GM10248 (cell line): ENCODE measurements around the gene NANOG.
"Not testable (repeated sequence)": the region's sequence is repeated elsewhere in the genome, so short reads cannot be mapped to it uniquely, and the experiment has no call there.

Experiments
- CTCF ChIA-PET: fragments of 300-600 bp; sonication (Branson Sonifier 250); formaldehyde crosslinking; extraction: SDS; loops from one replicate; lab custom pipeline; 2021; ENCODE audit warnings: antibody characterized with exemption; lab: Yijun Ruan, JAX
- POLR2A ChIA-PET: fragments of 350-650 bp; sonication (Branson Sonifier 250); formaldehyde crosslinking; extraction: SDS; loops from one replicate; lab custom pipeline; 2020; ENCODE audit warnings: antibody characterized with exemption; lab: Yijun Ruan, JAX
- DNase-seq: peaks from one replicate; pipeline ENCODE4 v3.0.0; 2012; ENCODE audit errors: extremely low spot score
- CTCF ChIP-seq: IDR thresholded peaks from 2 replicates; pipeline ENCODE4 v1.5.1; 2012; ENCODE audit warnings: mild to moderate bottlenecking, low read depth; ENCODE audit errors: extremely low read depth, missing control alignments, control extremely low read depth

The NANOG gene

GRCh38 chr12:7787574-7788293 is 1.5 kb upstream of the NANOG start:
- ChIA-PET POLR2A (no interaction called here), CTCF (interaction anchor here (1.7 kb wide), 1 partner anchor 19 kb away, joined by 4 read pairs; no protein-coding TSS in a partner anchor)
- no peak for TF ChIP-seq CTCF
- DNase-seq = no peak

- POLR2A ChIA-PET = no interaction called here
- TF ChIP-seq CTCF = no peak
- CTCF ChIA-PET = interaction anchor here (1.7 kb wide), 1 partner anchor 19 kb away, joined by 4 read pairs; no protein-coding TSS in a partner anchor
- DNase-seq = no peak
Measured at GRCh38 chr12:7788294-7788660, 925 bp upstream of the NANOG start.

GRCh38 chr12:7793211-7793610 is 4.0 kb downstream of the NANOG start:
- no peak for TF ChIP-seq CTCF
- CTCF ChIA-PET = no interaction called here
- POLR2A ChIA-PET = no interaction called here
- no peak for DNase-seq

GRCh38 chr12:7797269-7797668 is 8.1 kb downstream of the NANOG start:
- POLR2A ChIA-PET = interaction anchor here (0.6 kb wide), 1 partner anchor 12 kb away, joined by 3 read pairs; no protein-coding TSS in a partner anchor
- DNase-seq = not testable (repeated sequence)
- CTCF ChIA-PET = interaction anchor here (4.9 kb wide), 1 partner anchor 11 kb away, joined by 26 read pairs; no protein-coding TSS in a partner anchor

- POLR2A ChIA-PET = interaction anchor here (0.6 kb wide), 1 partner anchor 11 kb away, joined by 3 read pairs; no protein-coding TSS in a partner anchor
- DNase-seq = no peak
- CTCF ChIA-PET = interaction anchor here (0.8 to 4.9 kb wide), 3 partner anchors 8 to 13 kb away, joined by 3 to 26 read pairs (median 4); no protein-coding TSS in a partner anchor
- TF ChIP-seq CTCF = no peak
Measured at GRCh38 chr12:7797698-7798398, 8.6 kb downstream of the NANOG start.

- POLR2A ChIA-PET, DNase-seq: not testable (repeated sequence)
- CTCF ChIA-PET = interaction anchor here (0.8 to 4.9 kb wide), 3 partner anchors 9 to 14 kb away, joined by 3 to 26 read pairs (median 4); no protein-coding TSS in a partner anchor
Measured at GRCh38 chr12:7798750-7799308, 9.6 kb downstream of the NANOG start.

- TF ChIP-seq CTCF = no peak
- DNase-seq = no peak
- ChIA-PET CTCF (interaction anchor here (1.0 to 4.9 kb wide), 2 partner anchors 7 to 20 kb away, joined by 3 to 26 read pairs; no protein-coding TSS in a partner anchor), POLR2A (interaction anchor here (0.5 kb wide), 1 partner anchor 17 kb away, joined by 3 read pairs; no protein-coding TSS in a partner anchor)
Measured at GRCh38 chr12:7801460-7801859, 12.3 kb downstream of the NANOG start.

GRCh38 chr12:7806319-7806718 is 17.1 kb downstream of the NANOG start:
- POLR2A ChIA-PET, DNase-seq: not testable (repeated sequence)
- CTCF ChIA-PET = interaction anchor here (0.5 to 4.9 kb wide), 14 partner anchors 7 to 304 kb away, joined by 3 to 26 read pairs (median 4); partner anchors contain the start of gene GDF3
